ENCODE results near the gene STT3A. TPM values are rescaled to one million over a fixed set of nuclear protein-coding genes. Genes with fewer than 3 reads are reported as not detected.

The STT3A gene
- total and polyA plus RNA-seq, 2 of the 13 experiments (the other 11 are each of a cell fraction or from before 2014, with no cell fraction given), result 229 to 319 TPM

DNA sequence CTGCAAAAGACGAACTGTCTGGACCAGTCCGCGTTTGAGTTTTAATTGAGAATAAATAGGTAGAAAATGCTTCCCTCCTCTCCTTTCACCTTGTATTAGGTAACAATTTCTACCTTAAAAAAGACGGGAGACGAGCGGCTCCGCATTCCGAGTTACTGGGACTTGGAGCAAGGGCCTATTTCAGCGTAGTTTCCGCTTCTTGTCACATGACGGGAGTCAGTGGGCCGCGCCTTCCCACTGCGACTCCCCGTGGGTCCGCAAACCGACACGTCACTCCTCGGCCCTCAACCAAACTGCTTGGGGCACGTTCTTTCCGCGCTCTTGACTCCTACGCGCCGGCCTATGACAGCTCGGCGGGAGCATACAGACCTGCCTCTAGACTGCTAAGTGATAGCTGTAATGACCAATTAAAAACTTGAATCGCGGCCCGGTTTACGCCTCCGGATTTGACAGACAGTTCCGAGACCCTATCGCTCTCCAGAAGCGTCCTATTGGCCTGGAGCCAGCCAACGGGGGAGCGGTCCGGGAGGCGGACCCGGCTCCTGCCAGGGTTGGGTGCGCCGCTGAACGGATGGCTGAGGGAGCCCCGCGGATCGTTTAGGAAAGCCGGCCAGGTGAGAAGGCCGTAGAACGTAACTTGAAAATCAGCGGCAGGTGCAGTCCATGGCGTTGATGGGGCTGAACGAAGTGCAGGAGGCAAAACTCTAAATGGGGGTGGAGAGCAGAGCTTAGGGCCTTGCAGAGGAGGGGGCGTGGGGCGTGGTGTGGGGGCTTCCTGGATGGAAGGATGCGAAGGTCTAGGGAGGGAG, at the start of gene STT3A (continued):
- TF ChIP-seq, protein P1, sequence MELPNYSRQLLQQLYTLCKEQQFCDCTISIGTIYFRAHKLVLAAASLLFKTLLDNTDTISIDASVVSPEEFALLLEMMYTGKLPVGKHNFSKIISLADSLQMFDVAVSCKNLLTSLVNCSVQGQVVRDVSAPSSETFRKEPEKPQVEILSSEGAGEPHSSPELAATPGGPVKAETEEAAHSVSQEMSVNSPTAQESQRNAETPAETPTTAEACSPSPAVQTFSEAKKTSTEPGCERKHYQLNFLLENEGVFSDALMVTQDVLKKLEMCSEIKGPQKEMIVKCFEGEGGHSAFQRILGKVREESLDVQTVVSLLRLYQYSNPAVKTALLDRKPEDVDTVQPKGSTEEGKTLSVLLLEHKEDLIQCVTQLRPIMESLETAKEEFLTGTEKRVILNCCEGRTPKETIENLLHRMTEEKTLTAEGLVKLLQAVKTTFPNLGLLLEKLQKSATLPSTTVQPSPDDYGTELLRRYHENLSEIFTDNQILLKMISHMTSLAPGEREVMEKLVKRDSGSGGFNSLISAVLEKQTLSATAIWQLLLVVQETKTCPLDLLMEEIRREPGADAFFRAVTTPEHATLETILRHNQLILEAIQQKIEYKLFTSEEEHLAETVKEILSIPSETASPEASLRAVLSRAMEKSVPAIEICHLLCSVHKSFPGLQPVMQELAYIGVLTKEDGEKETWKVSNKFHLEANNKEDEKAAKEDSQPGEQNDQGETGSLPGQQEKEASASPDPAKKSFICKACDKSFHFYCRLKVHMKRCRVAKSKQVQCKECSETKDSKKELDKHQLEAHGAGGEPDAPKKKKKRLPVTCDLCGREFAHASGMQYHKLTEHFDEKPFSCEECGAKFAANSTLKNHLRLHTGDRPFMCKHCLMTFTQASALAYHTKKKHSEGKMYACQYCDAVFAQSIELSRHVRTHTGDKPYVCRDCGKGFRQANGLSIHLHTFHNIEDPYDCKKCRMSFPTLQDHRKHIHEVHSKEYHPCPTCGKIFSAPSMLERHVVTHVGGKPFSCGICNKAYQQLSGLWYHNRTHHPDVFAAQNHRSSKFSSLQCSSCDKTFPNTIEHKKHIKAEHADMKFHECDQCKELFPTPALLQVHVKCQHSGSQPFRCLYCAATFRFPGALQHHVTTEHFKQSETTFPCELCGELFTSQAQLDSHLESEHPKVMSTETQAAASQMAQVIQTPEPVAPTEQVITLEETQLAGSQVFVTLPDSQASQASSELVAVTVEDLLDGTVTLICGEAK (IDR thresholded peaks at IDR 0.05), result no peak
- TF ChIP-seq, protein P1 (CRISPR knock-in tag; IDR thresholded peaks at IDR 0.05), result no peak; the same call in 1 of the 2 replicates
- TF ChIP-seq CBX5 (CRISPR knock-in tag; IDR thresholded peaks at IDR 0.05; ENCODE audit: borderline replicate concordance) (no peak), MLLT10 (CRISPR knock-in tag; IDR thresholded peaks at IDR 0.05) (no peak), ZNF431 (CRISPR knock-in tag; IDR thresholded peaks at IDR 0.05; ENCODE audit: borderline replicate concordance, low read depth) (no peak), MAFG (CRISPR knock-in tag; IDR thresholded peaks at IDR 0.05) (no peak), MTF1 (CRISPR knock-in tag; IDR thresholded peaks at IDR 0.05) (no peak), RCOR2 (CRISPR knock-in tag; IDR thresholded peaks at IDR 0.05) (no peak), PLRG1 (conservative IDR thresholded peaks at IDR 0.05) (no peak), ZNF761 (CRISPR knock-in tag; conservative IDR thresholded peaks at IDR 0.05) (no peak; the same call in 1 of the 2 replicates)
- TF ChIP-seq, protein P2, sequence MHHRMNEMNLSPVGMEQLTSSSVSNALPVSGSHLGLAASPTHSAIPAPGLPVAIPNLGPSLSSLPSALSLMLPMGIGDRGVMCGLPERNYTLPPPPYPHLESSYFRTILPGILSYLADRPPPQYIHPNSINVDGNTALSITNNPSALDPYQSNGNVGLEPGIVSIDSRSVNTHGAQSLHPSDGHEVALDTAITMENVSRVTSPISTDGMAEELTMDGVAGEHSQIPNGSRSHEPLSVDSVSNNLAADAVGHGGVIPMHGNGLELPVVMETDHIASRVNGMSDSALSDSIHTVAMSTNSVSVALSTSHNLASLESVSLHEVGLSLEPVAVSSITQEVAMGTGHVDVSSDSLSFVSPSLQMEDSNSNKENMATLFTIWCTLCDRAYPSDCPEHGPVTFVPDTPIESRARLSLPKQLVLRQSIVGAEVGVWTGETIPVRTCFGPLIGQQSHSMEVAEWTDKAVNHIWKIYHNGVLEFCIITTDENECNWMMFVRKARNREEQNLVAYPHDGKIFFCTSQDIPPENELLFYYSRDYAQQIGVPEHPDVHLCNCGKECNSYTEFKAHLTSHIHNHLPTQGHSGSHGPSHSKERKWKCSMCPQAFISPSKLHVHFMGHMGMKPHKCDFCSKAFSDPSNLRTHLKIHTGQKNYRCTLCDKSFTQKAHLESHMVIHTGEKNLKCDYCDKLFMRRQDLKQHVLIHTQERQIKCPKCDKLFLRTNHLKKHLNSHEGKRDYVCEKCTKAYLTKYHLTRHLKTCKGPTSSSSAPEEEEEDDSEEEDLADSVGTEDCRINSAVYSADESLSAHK (CRISPR knock-in tag; IDR thresholded peaks at IDR 0.05; ENCODE audit: borderline replicate concordance), result no peak
- TF ChIP-seq, protein P3, sequence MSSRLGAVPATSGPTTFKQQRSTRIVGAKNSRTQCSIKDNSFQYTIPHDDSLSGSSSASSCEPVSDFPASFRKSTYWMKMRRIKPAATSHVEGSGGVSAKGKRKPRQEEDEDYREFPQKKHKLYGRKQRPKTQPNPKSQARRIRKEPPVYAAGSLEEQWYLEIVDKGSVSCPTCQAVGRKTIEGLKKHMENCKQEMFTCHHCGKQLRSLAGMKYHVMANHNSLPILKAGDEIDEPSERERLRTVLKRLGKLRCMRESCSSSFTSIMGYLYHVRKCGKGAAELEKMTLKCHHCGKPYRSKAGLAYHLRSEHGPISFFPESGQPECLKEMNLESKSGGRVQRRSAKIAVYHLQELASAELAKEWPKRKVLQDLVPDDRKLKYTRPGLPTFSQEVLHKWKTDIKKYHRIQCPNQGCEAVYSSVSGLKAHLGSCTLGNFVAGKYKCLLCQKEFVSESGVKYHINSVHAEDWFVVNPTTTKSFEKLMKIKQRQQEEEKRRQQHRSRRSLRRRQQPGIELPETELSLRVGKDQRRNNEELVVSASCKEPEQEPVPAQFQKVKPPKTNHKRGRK (CRISPR knock-in tag; IDR thresholded peaks at IDR 0.05), result no peak
- TF ChIP-seq, protein P4, sequence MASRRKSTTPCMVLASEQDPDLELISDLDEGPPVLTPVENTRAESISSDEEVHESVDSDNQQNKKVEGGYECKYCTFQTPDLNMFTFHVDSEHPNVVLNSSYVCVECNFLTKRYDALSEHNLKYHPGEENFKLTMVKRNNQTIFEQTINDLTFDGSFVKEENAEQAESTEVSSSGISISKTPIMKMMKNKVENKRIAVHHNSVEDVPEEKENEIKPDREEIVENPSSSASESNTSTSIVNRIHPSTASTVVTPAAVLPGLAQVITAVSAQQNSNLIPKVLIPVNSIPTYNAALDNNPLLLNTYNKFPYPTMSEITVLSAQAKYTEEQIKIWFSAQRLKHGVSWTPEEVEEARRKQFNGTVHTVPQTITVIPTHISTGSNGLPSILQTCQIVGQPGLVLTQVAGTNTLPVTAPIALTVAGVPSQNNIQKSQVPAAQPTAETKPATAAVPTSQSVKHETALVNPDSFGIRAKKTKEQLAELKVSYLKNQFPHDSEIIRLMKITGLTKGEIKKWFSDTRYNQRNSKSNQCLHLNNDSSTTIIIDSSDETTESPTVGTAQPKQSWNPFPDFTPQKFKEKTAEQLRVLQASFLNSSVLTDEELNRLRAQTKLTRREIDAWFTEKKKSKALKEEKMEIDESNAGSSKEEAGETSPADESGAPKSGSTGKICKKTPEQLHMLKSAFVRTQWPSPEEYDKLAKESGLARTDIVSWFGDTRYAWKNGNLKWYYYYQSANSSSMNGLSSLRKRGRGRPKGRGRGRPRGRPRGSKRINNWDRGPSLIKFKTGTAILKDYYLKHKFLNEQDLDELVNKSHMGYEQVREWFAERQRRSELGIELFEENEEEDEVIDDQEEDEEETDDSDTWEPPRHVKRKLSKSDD (CRISPR knock-in tag; IDR thresholded peaks at IDR 0.05; ENCODE audit: low read depth), result no peak
